Mesendoderm (in vitro differentiated cells): Measurements from ENCODE around the gene ZNF689.
"Not testable (repeated sequence)": the region's sequence is repeated elsewhere in the genome, so short reads cannot be mapped to it uniquely, and the experiment has no call there.

Experiments
- DNase-seq: peaks from one replicate; pipeline ENCODE4 v3.0.0; 2013
- H2AK5ac ChIP-seq: 2 replicates; pipeline ENCODE4 v1.6.1; 2013; ENCODE audit warnings: low read length, inconsistent platforms
- H2BK120ac ChIP-seq: 2 replicates; pipeline ENCODE4 v1.6.1; 2013; ENCODE audit warnings: low read depth, mild to moderate bottlenecking, low read length, moderate library complexity, mixed read lengths
- H2BK15ac ChIP-seq: replicated peaks from 2 replicates; pipeline ENCODE4 v1.6.1; 2013; ENCODE audit warnings: low read depth, mild to moderate bottlenecking, moderate library complexity
- H2BK5ac ChIP-seq: 2 replicates; pipeline ENCODE4 v1.6.1; 2013; ENCODE audit warnings: low read length, inconsistent platforms
- H3K18ac ChIP-seq: 2 replicates; pipeline ENCODE4 v1.6.1; 2013; ENCODE audit warnings: mild to moderate bottlenecking, low read length, mixed read lengths
- H3K23ac ChIP-seq: one replicate; pipeline ENCODE4 v1.6.1; 2013; ENCODE audit warnings: low read length
- H3K27ac ChIP-seq: 2 replicates; pipeline ENCODE4 v1.5.1; 2013; ENCODE audit warnings: low read depth, mild to moderate bottlenecking, inconsistent platforms, low read length, moderate library complexity
- H3K27me3 ChIP-seq: 2 replicates; pipeline ENCODE4 v1.6.1; 2013; ENCODE audit warnings: low read length, control low read depth, mild to moderate bottlenecking, inconsistent platforms; ENCODE audit not compliant: insufficient read depth, poor library complexity
- H3K36me3 ChIP-seq: 2 replicates; pipeline ENCODE4 v1.6.1; 2013; ENCODE audit warnings: low read length, inconsistent platforms; ENCODE audit not compliant: control insufficient read depth, insufficient read depth
- H3K4ac ChIP-seq: one replicate; pipeline ENCODE4 v1.6.1; 2013; ENCODE audit warnings: low read depth, mild to moderate bottlenecking, low read length, moderate library complexity
- H3K4me1 ChIP-seq: 2 replicates; pipeline ENCODE4 v1.6.1; 2013; ENCODE audit warnings: low read depth, low read length, inconsistent platforms; ENCODE audit not compliant: control insufficient read depth
- H3K4me2 ChIP-seq: 2 replicates; pipeline ENCODE4 v1.6.1; 2013; ENCODE audit warnings: low read length
- H3K4me3 ChIP-seq: 2 replicates; pipeline ENCODE4 v1.5.1; 2013; ENCODE audit warnings: mild to moderate bottlenecking, low read length
- H3K56ac ChIP-seq: one replicate; pipeline ENCODE4 v1.6.1; 2013; ENCODE audit warnings: low read length
- H3K79me1 ChIP-seq: 2 replicates; pipeline ENCODE4 v1.6.1; 2013; ENCODE audit warnings: low read length, inconsistent platforms
- H3K79me2 ChIP-seq: 2 replicates; pipeline ENCODE4 v1.6.1; 2013; ENCODE audit warnings: mild to moderate bottlenecking, low read length; ENCODE audit not compliant: control insufficient read depth, insufficient read depth
- H3K9ac ChIP-seq: 2 replicates; pipeline ENCODE4 v1.6.1; 2013; ENCODE audit warnings: low read length, inconsistent platforms
- H4K5ac ChIP-seq: one replicate; pipeline ENCODE4 v1.6.1; 2013; ENCODE audit warnings: low read length
- H4K8ac ChIP-seq: one replicate; pipeline ENCODE4 v1.6.1; 2013; ENCODE audit warnings: low read depth, mild to moderate bottlenecking, control low read depth, low read length, moderate library complexity
- WGBS: extraction: QIAGEN DNeasy Blood & Tissue Kit; methylation state at CpG from one replicate; pipeline ENCODE4 v1.1.7; 2013; ENCODE audit warnings: low lambda C conversion rate, missing lambda C conversion rate; ENCODE audit not compliant: insufficient coverage; ENCODE audit errors: extremely low coverage; 5-methylcytosine and 5-hydroxymethylcytosine counted together

Gene ZNF689

GRCh38 chr16:30602616-30603277, 7.4 kb downstream of the ZNF689 start:
- Histone ChIP-seq H3K79me2 (no peaks in the 10 kb centered on the region), H3K23ac (no peak overlapping the region), H4K5ac (no peak overlapping the region), H3K27me3 (no peaks in the 10 kb centered on the region), H3K4me1 (no peaks in the 10 kb centered on the region), H3K4me3 (no peak overlapping the region), H2BK15ac (no peak overlapping the region), H4K8ac (no peak overlapping the region), H3K79me1 (peaks cover under 1% of the 10 kb centered on the region), H2AK5ac (no peak overlapping the region), H3K9ac (no peak overlapping the region), H3K4ac (no peak overlapping the region), H3K4me2 (no peak overlapping the region), H3K56ac (no peak overlapping the region), H3K18ac (no peak overlapping the region), H3K27ac (no peak overlapping the region), H2BK5ac (no peak overlapping the region), H3K36me3 (peaks cover 11% of the 10 kb centered on the region), H2BK120ac (no peak overlapping the region)
- WGBS = no CpG with 5 or more reads among the region's 4 CpGs
- DNase-seq = no peak

- no peak overlapping the region for H3K4me3 ChIP-seq
- no peak overlapping the region for H3K56ac ChIP-seq
- H3K4ac ChIP-seq = no peak overlapping the region
- no CpG with 5 or more reads among the region's 4 CpGs for WGBS
- H3K79me2 ChIP-seq = no peaks in the 10 kb centered on the region
- H2BK15ac ChIP-seq = no peak overlapping the region
- H4K5ac ChIP-seq = no peak overlapping the region
- H3K9ac ChIP-seq = no peak overlapping the region
- no peak overlapping the region for H3K4me2 ChIP-seq
- H3K18ac ChIP-seq = no peak overlapping the region
- no peak overlapping the region for H2BK120ac ChIP-seq
- peaks cover 11% of the 10 kb centered on the region for H3K36me3 ChIP-seq
- no peak overlapping the region for H3K23ac ChIP-seq
- no peaks in the 10 kb centered on the region for H3K27me3 ChIP-seq
- no peak overlapping the region for H2BK5ac ChIP-seq
- no peak for DNase-seq
- H4K8ac ChIP-seq = no peak overlapping the region
- no peak overlapping the region for H2AK5ac ChIP-seq
- no peaks in the 10 kb centered on the region for H3K4me1 ChIP-seq
- H3K27ac ChIP-seq = no peak overlapping the region
- no peaks in the 10 kb centered on the region for H3K79me1 ChIP-seq
These were observed 8.2 kb downstream of the ZNF689 start for GRCh38 chr16:30601966-30602365.

GRCh38 chr16:30600929-30601328, 9.3 kb downstream of the ZNF689 start:
- Histone ChIP-seq H3K4ac (no peak overlapping the region), H3K27me3 (no peaks in the 10 kb centered on the region), H3K9ac (no peak overlapping the region), H2AK5ac (no peak overlapping the region), H3K56ac (no peak overlapping the region), H3K4me1 (no peaks in the 10 kb centered on the region), H3K36me3 (peaks cover 11% of the 10 kb centered on the region), H2BK120ac (no peak overlapping the region), H3K79me2 (no peaks in the 10 kb centered on the region), H3K23ac (no peak overlapping the region), H4K8ac (no peak overlapping the region), H3K18ac (no peak overlapping the region), H3K27ac (no peak overlapping the region), H2BK5ac (no peak overlapping the region), H3K79me1 (no peaks in the 10 kb centered on the region), H4K5ac (no peak overlapping the region), H3K4me3 (no peak overlapping the region), H2BK15ac (no peak overlapping the region), H3K4me2 (no peak overlapping the region)
- WGBS = no CpG with 5 or more reads among the region's 2 CpGs
- no peak for DNase-seq

- Histone ChIP-seq H2BK120ac (no peak overlapping the region), H3K4me3 (no peak overlapping the region), H3K9ac (no peak overlapping the region), H3K56ac (no peak overlapping the region), H3K79me2 (no peaks in the 10 kb centered on the region), H2AK5ac (no peak overlapping the region), H3K27me3 (no peaks in the 10 kb centered on the region), H3K4me1 (no peaks in the 10 kb centered on the region), H3K23ac (no peak overlapping the region), H3K36me3 (peaks cover 11% of the 10 kb centered on the region), H4K8ac (no peak overlapping the region), H4K5ac (no peak overlapping the region), H3K79me1 (no peaks in the 10 kb centered on the region), H3K27ac (no peak overlapping the region), H3K4me2 (no peak overlapping the region), H2BK5ac (no peak overlapping the region), H3K18ac (no peak overlapping the region), H2BK15ac (no peak overlapping the region), H3K4ac (no peak overlapping the region)
- DNase-seq = no peak
- no CpG with 5 or more reads among the region's 3 CpGs for WGBS
These were observed 10.0 kb downstream of the ZNF689 start for GRCh38 chr16:30600215-30600614.

- no peak overlapping the region for H3K18ac ChIP-seq
These were observed 17.3 kb downstream of the ZNF689 start for GRCh38 chr16:30592871-30593270.

GRCh38 chr16:30590869-30591268, 19.3 kb downstream of the ZNF689 start:
- not testable (repeated sequence) for H3K36me3 ChIP-seq, H3K18ac ChIP-seq, H3K4me1 ChIP-seq, H2BK5ac ChIP-seq, H2BK15ac ChIP-seq, H4K8ac ChIP-seq, H3K9ac ChIP-seq, H3K56ac ChIP-seq, H2AK5ac ChIP-seq, DNase-seq, H4K5ac ChIP-seq, H3K27me3 ChIP-seq, H3K23ac ChIP-seq, H3K79me1 ChIP-seq, H2BK120ac ChIP-seq, H3K4me2 ChIP-seq, H3K79me2 ChIP-seq, H3K27ac ChIP-seq, H3K4me3 ChIP-seq, H3K4ac ChIP-seq
- WGBS = no CpG with 5 or more reads among the region's 9 CpGs

More at GRCh38 chr16:30592871-30593270, 17.3 kb downstream of the ZNF689 start:
- Histone ChIP-seq H2AK5ac (no peak overlapping the region), H3K4me1 (no peaks in the 10 kb centered on the region), H3K56ac (no peak overlapping the region), H3K4ac (no peak overlapping the region), H3K4me3 (no peak overlapping the region), H4K5ac (no peak overlapping the region), H3K9ac (no peak overlapping the region), H4K8ac (no peak overlapping the region), H3K27me3 (no peaks in the 10 kb centered on the region), H3K4me2 (no peak overlapping the region), H3K23ac (no peak overlapping the region), H3K79me1 (no peaks in the 10 kb centered on the region), H2BK120ac (no peak overlapping the region), H2BK15ac (no peak overlapping the region), H3K36me3 (no peaks in the 10 kb centered on the region), H3K79me2 (no peaks in the 10 kb centered on the region), H2BK5ac (no peak overlapping the region), H3K27ac (no peak overlapping the region)
- DNase-seq = no peak
- no CpG with 5 or more reads among the region's 4 CpGs for WGBS
